GM18519 (cell line): ENCODE measurements around the gene ERICH6.
"Not testable (repeated sequence)": the region's sequence is repeated elsewhere in the genome, so short reads cannot be mapped to it uniquely, and the experiment has no call there.

Experiments used
- ATAC-seq: cut with Tn5 transposase; IDR thresholded peaks from one replicate; pipeline ENCODE4 v1.9.1; 2021; ENCODE audit warnings: mild to moderate bottlenecking, moderate library complexity; ENCODE audit not compliant: unreplicated experiment, low FRiP score

ERICH6 gene

DNA sequence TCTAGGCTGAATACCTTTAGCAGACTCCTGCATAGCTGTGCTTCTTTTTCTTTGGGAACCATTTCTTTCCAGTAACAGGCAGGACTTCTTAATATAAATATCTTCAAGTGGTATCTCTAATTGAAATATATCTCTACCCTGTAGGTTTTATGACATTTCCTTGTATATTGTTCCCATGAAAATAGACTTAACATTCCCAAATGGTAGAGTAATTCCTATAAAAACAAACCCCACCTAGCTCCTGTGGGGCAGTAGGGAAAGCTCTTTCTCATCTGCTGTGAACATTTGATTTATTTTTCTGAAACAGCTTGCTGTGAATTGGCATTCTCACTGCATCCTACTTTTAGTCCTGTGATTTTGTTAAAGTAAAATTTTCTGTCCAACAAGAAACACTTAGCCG is 79.8 kb downstream of the ERICH6 start:
- no peak for ATAC-seq

- not testable (repeated sequence) for ATAC-seq
Observed at GRCh38 chr3:150622955-150623354, 80.8 kb downstream of the ERICH6 start.

DNA sequence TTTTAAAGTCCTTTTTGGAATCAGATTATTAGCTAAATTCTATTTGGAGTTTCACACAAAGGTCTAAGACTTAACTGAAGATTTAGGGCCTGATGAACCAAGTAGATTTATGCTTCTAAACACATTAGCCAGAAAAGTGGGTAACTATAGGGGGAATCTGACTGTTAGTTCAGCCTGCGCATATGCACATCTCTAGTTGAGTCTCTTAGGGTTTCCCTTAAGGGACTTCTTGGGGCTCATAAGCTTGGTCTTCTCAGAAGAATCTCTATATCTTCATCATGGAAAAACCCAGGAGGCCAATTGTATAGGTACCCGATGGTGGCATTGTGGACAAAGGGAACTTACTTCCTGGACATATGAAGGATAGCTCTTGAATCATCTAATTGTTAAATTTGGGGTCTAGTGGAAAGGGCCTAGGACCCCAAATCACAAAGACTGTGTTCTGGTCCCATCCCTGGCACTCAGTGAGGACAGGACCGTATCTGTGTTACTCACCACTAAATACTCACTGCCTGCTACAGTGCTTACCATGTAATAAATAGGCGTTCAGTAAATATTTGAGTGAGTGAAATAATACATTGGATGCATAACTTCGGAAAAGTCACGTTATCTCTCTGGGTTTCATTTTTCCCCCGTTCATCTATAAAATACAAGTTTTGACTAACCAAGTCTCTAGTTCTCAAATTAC is 83.6 kb downstream of the ERICH6 start:
- no peak for ATAC-seq

GRCh38 chr3:150613709-150614480 is 89.8 kb downstream of the ERICH6 start:
- ATAC-seq: no peak

- no peak for ATAC-seq
Observed at GRCh38 chr3:150613034-150613433, 90.7 kb downstream of the ERICH6 start.

- no peak for ATAC-seq
Observed at GRCh38 chr3:150612494-150612893, 91.2 kb downstream of the ERICH6 start.

- no peak for ATAC-seq
Observed at GRCh38 chr3:150611666-150612065, 92.1 kb downstream of the ERICH6 start.

- no peak for ATAC-seq
Observed at GRCh38 chr3:150610785-150611184, 92.9 kb downstream of the ERICH6 start.

DNA sequence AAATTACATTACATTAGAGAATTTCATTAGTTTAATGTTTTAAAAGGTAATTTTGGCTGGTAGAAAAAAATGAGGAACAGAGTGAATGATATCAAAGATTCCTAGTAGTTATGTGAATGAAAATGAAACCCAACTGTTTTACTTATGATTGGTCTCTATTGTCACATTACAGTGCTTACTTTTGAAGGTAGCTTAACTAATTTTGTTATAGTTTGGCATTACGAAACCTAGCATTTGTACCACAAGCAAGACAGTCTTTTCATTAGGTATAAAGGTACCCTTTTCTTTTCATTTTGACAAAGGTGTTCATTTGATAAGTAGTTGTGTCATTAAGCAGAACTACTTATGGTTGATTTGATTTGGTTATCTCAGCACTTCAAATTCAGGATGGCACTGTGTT is 93.7 kb downstream of the ERICH6 start:
- no peak for ATAC-seq
